ENCODE results near the gene MYOC. TPM values are rescaled to one million over a fixed set of nuclear protein-coding genes. Genes with fewer than 3 reads are reported as not detected.
"Not testable (repeated sequence)": the region's sequence is repeated elsewhere in the genome, so short reads cannot be mapped to it uniquely, and the experiment has no call there.

Gene MYOC
- total RNA-seq, 4 donors from 2014 or later: 0.31 to 19.1 (median 3.6) TPM

DNA sequence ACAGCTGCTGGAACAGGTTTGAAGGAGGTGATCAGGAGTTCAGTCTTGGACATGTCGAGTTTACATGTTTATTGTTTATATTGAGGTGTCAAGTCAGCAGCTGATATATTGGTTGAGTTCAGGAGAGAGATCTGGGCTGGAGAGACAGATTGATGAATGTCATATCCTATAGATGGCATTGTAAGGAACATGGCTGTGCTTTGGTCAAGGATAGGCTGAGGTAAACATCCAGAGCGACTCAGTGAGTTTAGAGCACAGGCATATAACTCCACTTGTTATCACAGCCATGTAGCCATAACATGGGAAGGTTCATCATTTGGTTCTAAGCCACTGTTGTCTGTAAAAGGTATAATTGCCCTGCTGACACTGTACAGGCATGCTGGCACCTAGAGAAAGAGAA, 35.9 kb downstream of the MYOC start:
- no peaks in the 10 kb centered on the region for H3K36me3 ChIP-seq
- peaks cover 0 to 7% (median 4%) of the 10 kb centered on the region in 3 donors for H3K4me1 ChIP-seq
- no peaks in the 10 kb centered on the region for H3K9me3 ChIP-seq
- TF ChIP-seq, protein P1, sequence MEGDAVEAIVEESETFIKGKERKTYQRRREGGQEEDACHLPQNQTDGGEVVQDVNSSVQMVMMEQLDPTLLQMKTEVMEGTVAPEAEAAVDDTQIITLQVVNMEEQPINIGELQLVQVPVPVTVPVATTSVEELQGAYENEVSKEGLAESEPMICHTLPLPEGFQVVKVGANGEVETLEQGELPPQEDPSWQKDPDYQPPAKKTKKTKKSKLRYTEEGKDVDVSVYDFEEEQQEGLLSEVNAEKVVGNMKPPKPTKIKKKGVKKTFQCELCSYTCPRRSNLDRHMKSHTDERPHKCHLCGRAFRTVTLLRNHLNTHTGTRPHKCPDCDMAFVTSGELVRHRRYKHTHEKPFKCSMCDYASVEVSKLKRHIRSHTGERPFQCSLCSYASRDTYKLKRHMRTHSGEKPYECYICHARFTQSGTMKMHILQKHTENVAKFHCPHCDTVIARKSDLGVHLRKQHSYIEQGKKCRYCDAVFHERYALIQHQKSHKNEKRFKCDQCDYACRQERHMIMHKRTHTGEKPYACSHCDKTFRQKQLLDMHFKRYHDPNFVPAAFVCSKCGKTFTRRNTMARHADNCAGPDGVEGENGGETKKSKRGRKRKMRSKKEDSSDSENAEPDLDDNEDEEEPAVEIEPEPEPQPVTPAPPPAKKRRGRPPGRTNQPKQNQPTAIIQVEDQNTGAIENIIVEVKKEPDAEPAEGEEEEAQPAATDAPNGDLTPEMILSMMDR (IDR thresholded peaks at IDR 0.05): no peak
- no peak for TF ChIP-seq POLR2A (IDR thresholded peaks at IDR 0.05)
- no peak overlapping the region for H3K4me3 ChIP-seq
- intact Hi-C loops (cut with DNase I): no loop called here
- no peak overlapping the region for H3K27ac ChIP-seq
- WGBS, 2 donors: 70 to 82% methylated on average over 2 of the region's 2 CpGs
- H3K27me3 ChIP-seq: no peaks in the 10 kb centered on the region
- DNase-seq: no peak

DNA sequence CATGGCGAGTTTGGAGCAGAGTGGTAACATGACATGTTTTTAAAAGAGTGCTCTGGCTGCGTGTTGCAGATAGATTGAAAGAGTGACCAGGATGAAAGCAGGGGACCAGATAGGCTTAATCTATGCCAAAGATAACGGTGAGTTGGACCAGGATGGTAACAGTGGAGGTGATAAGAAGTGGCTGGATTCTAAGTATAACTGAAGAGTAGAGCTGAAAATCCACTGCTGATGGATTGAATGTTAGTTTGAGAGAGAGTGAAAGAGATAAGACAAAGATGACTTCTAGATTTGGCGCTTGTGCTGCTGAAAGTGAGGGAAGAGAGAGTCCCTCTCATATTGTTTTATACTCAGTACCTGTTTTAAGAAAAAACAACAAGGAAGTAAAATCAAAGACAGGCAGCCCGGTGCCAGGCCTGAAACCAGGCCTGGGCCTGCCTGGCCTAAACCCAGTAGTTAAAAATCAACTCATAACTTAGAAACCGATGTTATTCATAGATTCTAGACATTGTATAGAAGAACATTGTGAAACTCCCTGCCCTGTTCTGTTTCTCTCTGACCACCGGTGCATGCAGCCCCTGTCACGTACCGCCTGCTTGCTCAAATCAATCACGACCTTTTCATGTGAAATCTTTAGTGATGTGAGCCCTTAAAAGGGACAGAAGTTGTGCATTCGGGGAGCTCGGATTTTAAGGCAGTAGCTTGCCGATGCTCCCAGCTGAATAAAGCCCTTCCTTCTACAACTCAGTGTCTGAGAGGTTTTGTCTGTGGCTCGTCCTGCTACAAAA, 37.2 kb downstream of the MYOC start:
- H3K9me3 ChIP-seq; H3K27ac ChIP-seq; H3K27me3 ChIP-seq; H3K36me3 ChIP-seq; intact Hi-C loops (cut with DNase I); DNase-seq; H3K4me3 ChIP-seq: not testable (repeated sequence)
- peaks cover 0 to 14% (median 7%) of the 10 kb centered on the region in 3 donors for H3K4me1 ChIP-seq
- 54 to 71% methylated on average over 11 to 14 of the region's 14 CpGs for WGBS, 2 donors

DNA sequence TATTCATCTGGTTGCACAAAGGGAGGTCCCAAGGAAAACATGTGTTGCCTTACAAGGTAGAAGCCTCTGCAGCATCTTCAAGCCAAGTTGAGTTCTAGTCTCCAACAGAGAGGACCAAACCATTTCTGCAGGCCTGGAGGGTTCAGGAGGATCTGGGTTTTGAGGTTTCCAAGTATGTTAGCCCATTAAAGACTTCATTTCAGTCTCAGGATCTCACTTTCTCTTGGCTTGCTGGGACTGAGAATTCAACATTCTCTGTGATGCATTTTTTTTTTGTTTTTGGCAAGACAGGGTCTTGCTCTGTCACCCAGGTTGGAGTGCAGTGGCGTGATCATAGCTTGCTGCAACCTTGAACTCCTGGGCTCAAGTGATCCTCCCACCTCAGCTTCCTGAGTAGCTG, 39.2 kb downstream of the MYOC start:
- Histone ChIP-seq H3K27me3 (no peaks in the 10 kb centered on the region), H3K9me3 (no peaks in the 10 kb centered on the region), H3K27ac (no peak overlapping the region), H3K36me3 (no peaks in the 10 kb centered on the region), H3K4me3 (no peak overlapping the region), H3K4me1 (peaks cover 0 to 16% (median 7%) of the 10 kb centered on the region in 3 donors)
- WGBS, 2 donors: 88 to 100% methylated on average over 1 of the region's 1 CpG
- intact Hi-C loops (cut with DNase I): no loop called here
- TF ChIP-seq, protein P1 (IDR thresholded peaks at IDR 0.05): no peak
- no peak for TF ChIP-seq POLR2A (IDR thresholded peaks at IDR 0.05)
- DNase-seq: no peak

DNA sequence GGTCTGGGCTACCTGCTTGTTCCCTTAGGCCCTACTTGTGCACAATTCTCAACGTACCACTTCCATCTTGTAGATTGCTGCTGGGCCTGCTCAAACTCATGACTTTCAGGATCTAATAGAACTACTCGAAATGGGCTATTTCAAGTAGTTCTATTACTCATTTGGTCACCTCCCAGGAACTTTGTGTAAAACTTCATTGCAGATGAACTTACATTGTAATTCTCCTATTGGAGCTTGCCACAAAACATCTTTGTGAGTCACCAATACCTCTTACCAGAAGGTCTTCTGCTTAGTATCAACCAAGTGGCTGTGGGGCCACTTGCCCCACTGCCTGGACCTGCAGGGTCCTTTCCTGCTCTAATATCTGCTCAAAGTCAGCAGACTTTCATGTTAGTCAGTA, 41.2 kb downstream of the MYOC start:
- DNase-seq: no peak
- no peaks in the 10 kb centered on the region for H3K9me3 ChIP-seq
- H3K4me1 ChIP-seq: peaks cover 0 to 20% (median 7%) of the 10 kb centered on the region in 3 donors
- 53 to 61% methylated on average over 2 of the region's 2 CpGs for WGBS, 2 donors
- intact Hi-C loops (cut with DNase I): no loop called here
- no peaks in the 10 kb centered on the region for H3K27me3 ChIP-seq
- TF ChIP-seq, protein P1 (IDR thresholded peaks at IDR 0.05): no peak
- no peak for TF ChIP-seq POLR2A (IDR thresholded peaks at IDR 0.05)
- H3K36me3 ChIP-seq: no peaks in the 10 kb centered on the region
- no peak overlapping the region for H3K27ac ChIP-seq
- no peak overlapping the region for H3K4me3 ChIP-seq

DNA sequence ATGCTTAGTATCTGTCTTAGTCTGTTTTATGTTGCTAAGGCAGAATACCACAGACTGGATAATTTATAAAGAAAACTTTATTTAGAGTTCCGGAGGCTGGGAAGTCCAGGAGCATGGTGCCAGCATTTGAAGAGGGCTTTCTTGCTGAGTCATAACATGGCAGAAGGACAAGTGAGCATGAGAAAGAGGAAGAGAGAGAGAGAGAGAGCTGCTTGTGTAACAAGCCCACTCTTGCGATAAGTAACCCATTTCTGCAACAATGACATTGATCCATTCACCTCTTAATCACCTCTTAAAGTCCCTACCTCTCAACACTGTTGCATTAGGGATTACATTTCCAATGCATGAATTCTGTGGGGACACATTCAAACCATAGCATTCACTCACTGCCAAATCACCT, 42.1 kb downstream of the MYOC start:
- H3K27me3 ChIP-seq: no peaks in the 10 kb centered on the region
- peaks cover 0 to 14% (median 3%) of the 10 kb centered on the region in 3 donors for H3K4me1 ChIP-seq
- no peaks in the 10 kb centered on the region for H3K36me3 ChIP-seq
- DNase-seq: no peak
- H3K27ac ChIP-seq: no peak overlapping the region
- H3K9me3 ChIP-seq: no peaks in the 10 kb centered on the region
- H3K4me3 ChIP-seq: no peak overlapping the region
- 13 to 25% methylated on average over 2 of the region's 2 CpGs for WGBS, 2 donors
- no peak for TF ChIP-seq POLR2A (IDR thresholded peaks at IDR 0.05)
- TF ChIP-seq, protein P1 (IDR thresholded peaks at IDR 0.05): no peak
- intact Hi-C loops (cut with DNase I): no loop called here

All from esophagus squamous epithelium (tissue), 5 donors.